Dendritic cell treated with granulocyte-macrophage colony-stimulating factor and Interleukin-4, amounts not matched to agents 40 ng/mL and 50 ng/mL, for 4 days (primary cell): ENCODE results near the gene MIEF2.

Source experiments
- H3K27ac Mint-ChIP-seq: one replicate; pipeline ENCODE4 v1.8.0; 2022; ENCODE audit warnings: mild to moderate bottlenecking, mixed read lengths
- H3K27me3 Mint-ChIP-seq: one replicate; pipeline ENCODE4 v1.8.0; 2022; ENCODE audit warnings: mild to moderate bottlenecking, mixed read lengths
- H3K36me3 Mint-ChIP-seq: one replicate; pipeline ENCODE4 v1.8.0; 2022; ENCODE audit warnings: low read depth, mixed read lengths
- H3K4me1 Mint-ChIP-seq: one replicate; pipeline ENCODE4 v1.8.0; 2022; ENCODE audit warnings: low read depth, mixed read lengths
- H3K4me3 Mint-ChIP-seq: one replicate; pipeline ENCODE4 v1.8.0; 2022; ENCODE audit warnings: mild to moderate bottlenecking, moderate library complexity, mixed read lengths
- H3K9me3 Mint-ChIP-seq: one replicate; pipeline ENCODE4 v1.8.0; 2022; ENCODE audit warnings: mixed read lengths
- intact Hi-C: fragments of 100-400 bp; cut with micrococcal nuclease; formaldehyde crosslinking; loops from one replicate; pipeline ENCODE4 v1.15.0; 2022

The MIEF2 gene

DNA sequence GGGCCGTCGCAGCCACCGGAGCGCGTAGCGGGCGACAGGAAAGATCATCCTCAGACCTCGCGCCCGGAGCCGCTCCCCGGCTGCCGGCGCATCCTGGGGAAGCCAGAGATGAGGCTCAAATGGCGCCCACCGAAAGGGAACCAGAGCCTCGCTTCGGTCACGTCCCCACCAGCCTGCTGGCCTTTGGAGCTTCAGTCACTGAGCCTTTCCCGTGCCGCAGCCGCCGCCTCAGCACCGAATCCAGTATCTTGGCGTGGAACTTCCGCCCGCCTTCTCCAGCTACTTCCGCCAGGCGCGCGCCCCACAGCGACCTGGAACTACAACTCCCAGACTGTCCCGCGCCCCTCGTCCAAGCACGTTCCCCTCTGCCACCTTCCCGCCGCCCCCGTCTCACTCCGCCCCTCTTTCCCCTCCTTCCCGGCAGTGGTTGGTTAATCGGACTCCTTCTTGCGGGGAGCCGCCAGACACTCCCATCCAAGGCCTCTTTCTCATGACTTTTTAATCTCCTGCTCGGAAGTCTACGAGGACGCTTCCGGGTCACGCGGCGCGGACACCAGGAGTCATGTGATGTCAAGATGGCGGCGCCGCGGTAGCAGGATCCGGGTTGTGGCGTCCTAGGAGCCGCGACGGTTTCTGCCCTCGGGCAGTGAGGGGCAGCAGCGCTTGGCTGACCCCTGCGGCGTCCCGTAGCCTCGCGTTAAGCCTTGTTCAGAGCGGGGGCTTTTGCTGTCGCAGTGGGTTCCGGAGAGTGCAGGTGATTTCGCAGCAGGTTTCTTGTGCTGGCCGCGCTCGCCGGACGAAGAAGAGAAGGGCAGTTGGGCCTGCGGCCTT, 54.5 kb downstream of the MIEF2 start, which contains the start of the genes SMCR8 and TOP3A:
SMCR8 (plus strand) TSS at position 563 of the 831 bp plus-strand sequence. CDS start 497 bp downstream, outside the sequence.
TOP3A (minus strand) TSS at position 264 of the 831 bp plus-strand sequence; CDS start at position 48, 216 bp downstream.
- peaks cover 96% of the 10 kb centered on the region for H3K36me3 Mint-ChIP-seq
- intact Hi-C loops: loop anchor here (1.0 kb wide), 3 partner anchors 10 to 57 kb away; partner anchors contain the start of genes FLII and SHMT1

DNA sequence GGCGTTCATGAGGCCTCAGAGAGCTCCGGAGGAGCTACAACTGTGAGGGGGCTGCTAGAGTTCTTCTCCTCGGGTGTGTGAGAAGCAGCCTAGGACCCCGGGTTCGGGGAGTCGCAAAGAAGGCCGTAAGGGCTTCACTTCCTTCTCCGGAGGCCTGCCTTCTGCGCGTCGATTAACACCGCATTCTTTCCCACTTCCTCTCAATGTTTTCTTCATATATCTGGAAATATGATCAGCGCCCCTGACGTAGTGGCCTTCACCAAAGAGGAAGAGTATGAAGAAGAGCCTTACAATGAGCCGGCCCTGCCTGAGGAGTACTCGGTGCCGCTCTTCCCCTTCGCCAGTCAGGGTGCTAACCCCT, 55.1 kb downstream of the MIEF2 start:
- H3K36me3 Mint-ChIP-seq: peaks cover 96% of the 10 kb centered on the region
- H3K27me3 Mint-ChIP-seq: no peaks in the 10 kb centered on the region
- peak overlapping the region; percentile 100 for H3K27ac Mint-ChIP-seq

More for the DNA sequence above, 54.5 kb downstream of the MIEF2 start, which contains the start of the genes SMCR8 and TOP3A:
- Mint-ChIP-seq H3K27ac (peak within 1 kb of the TSS; percentile 100), H3K4me1 (peaks cover 81% of the 10 kb centered on the region), H3K9me3 (peaks cover 6% of the 10 kb centered on the region), H3K4me3 (peak within 1 kb of the TSS; percentile 89), H3K27me3 (no peaks in the 10 kb centered on the region)

DNA sequence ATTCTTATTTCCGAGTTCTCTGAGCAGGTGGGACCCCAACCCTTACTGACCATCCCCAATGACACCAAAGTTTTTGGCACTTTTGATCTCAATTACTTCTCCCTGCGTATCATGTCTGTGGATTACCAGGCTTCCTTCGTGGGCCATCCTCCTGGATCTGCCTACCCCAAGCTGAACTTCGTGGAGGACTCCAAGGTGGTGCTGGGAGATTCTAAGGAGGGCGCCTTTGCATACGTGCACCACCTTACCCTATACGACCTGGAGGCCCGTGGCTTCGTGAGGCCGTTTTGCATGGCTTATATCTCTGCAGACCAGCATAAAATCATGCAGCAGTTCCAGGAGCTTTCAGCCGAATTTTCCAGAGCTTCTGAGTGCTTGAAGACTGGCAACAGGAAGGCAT, 55.5 kb downstream of the MIEF2 start:
- intact Hi-C loops: loop anchor here (1.0 kb wide), 3 partner anchors 9 to 58 kb away; partner anchors contain the start of genes FLII and SHMT1
- Mint-ChIP-seq H3K4me1 (peaks cover 82% of the 10 kb centered on the region), H3K36me3 (peaks cover 96% of the 10 kb centered on the region)

More for the DNA sequence above, 55.1 kb downstream of the MIEF2 start:
- intact Hi-C loops: loop anchor here (1.0 kb wide), 3 partner anchors 10 to 57 kb away; partner anchors contain the start of genes FLII and SHMT1
- Mint-ChIP-seq H3K4me1 (peaks cover 82% of the 10 kb centered on the region), H3K4me3 (peak overlapping the region; percentile 89), H3K9me3 (peaks cover 6% of the 10 kb centered on the region)

More for the DNA sequence above, 55.5 kb downstream of the MIEF2 start:
- no peaks in the 10 kb centered on the region for H3K27me3 Mint-ChIP-seq
- peaks cover 6% of the 10 kb centered on the region for H3K9me3 Mint-ChIP-seq
- peak overlapping the region; percentile 89 for H3K4me3 Mint-ChIP-seq
- peak overlapping the region; percentile 100 for H3K27ac Mint-ChIP-seq
